ENCODE data around the gene MSMP. TPM values are rescaled to one million over a fixed set of nuclear protein-coding genes. Genes with fewer than 3 reads are reported as not detected.

MSMP gene
- total RNA-seq, 1 donor from 2014 or later, result not detected

- no peak overlapping the region for H3K4me3 Mint-ChIP-seq (ENCODE audit: unreplicated experiment)
- peaks cover 10% of the 10 kb centered on the region for H3K36me3 Mint-ChIP-seq (ENCODE audit: low read depth, unreplicated experiment)
- H4K20me1 ChIP-seq (ENCODE audit: insufficient read depth, low read length), result peaks cover 62% of the 10 kb centered on the region
- no peak overlapping the region for H2AFZ ChIP-seq (ENCODE audit: low read depth, low read length)
- H3K4me1 ChIP-seq (ENCODE audit: insufficient read depth, low read length), result peaks cover 59% of the 10 kb centered on the region
- peaks cover 14% of the 10 kb centered on the region for H3K4me1 Mint-ChIP-seq (ENCODE audit: low read depth, unreplicated experiment)
- TF ChIP-seq EZH2 (IDR thresholded peaks at IDR 0.05; ENCODE audit: insufficient read depth, low read length) (no peak), CTCF (IDR thresholded peaks at IDR 0.05; ENCODE audit: insufficient read depth, low read depth, low read length) (peak; percentile 70)
- H3K27me3 ChIP-seq (ENCODE audit: insufficient read depth, low read length), result no peaks in the 10 kb centered on the region
- H3K4me3 ChIP-seq (ENCODE audit: insufficient read depth, low read depth, low read length), result peak overlapping the region; percentile 93
- peak overlapping the region; percentile 91 for H3K9ac ChIP-seq (ENCODE audit: low read length)
- FAIRE-seq, result peak; percentile 45
- peak overlapping the region; percentile 99 for H3K4me2 ChIP-seq (ENCODE audit: low read length)
- H3K27me3 Mint-ChIP-seq (ENCODE audit: low read depth, unreplicated experiment), result no peaks in the 10 kb centered on the region
- no peaks in the 10 kb centered on the region for H3K9me3 ChIP-seq (ENCODE audit: insufficient read depth, low read depth, low read length)
- H3K36me3 ChIP-seq (ENCODE audit: insufficient read depth, low read length), result peaks cover 13% of the 10 kb centered on the region
- peak; percentile 81 for DNase-seq (ENCODE audit: low read depth)
- peaks cover 93% of the 10 kb centered on the region for H3K79me2 ChIP-seq (ENCODE audit: insufficient read depth, low read length)
- H3K27ac ChIP-seq (ENCODE audit: low read depth, low read length), result peak overlapping the region; percentile 92
- no peak overlapping the region for H3K27ac Mint-ChIP-seq (ENCODE audit: unreplicated experiment)
- no peaks in the 10 kb centered on the region for H3K9me3 Mint-ChIP-seq (ENCODE audit: unreplicated experiment)
Observed at GRCh38 chr9:35729700-35730485, 24.2 kb downstream of the MSMP start.

GRCh38 chr9:35729101-35729500, 25.0 kb downstream of the MSMP start:
- Mint-ChIP-seq H3K27ac (ENCODE audit: unreplicated experiment) (no peak overlapping the region), H3K9me3 (ENCODE audit: unreplicated experiment) (no peaks in the 10 kb centered on the region), H3K36me3 (ENCODE audit: low read depth, unreplicated experiment) (peaks cover 18% of the 10 kb centered on the region), H3K4me1 (ENCODE audit: low read depth, unreplicated experiment) (peaks cover 9% of the 10 kb centered on the region), H3K27me3 (ENCODE audit: low read depth, unreplicated experiment) (no peaks in the 10 kb centered on the region), H3K4me3 (ENCODE audit: unreplicated experiment) (no peak overlapping the region)
- FAIRE-seq (no peak), DNase-seq (ENCODE audit: low read depth) (no peak)
- peaks cover 93% of the 10 kb centered on the region for H3K79me2 ChIP-seq (ENCODE audit: insufficient read depth, low read length)
- H3K9me3 ChIP-seq (ENCODE audit: insufficient read depth, low read depth, low read length), result no peaks in the 10 kb centered on the region
- peak overlapping the region; percentile 93 for H3K4me3 ChIP-seq (ENCODE audit: insufficient read depth, low read depth, low read length)
- H4K20me1 ChIP-seq (ENCODE audit: insufficient read depth, low read length), result peaks cover 63% of the 10 kb centered on the region
- peak overlapping the region; percentile 92 for H3K27ac ChIP-seq (ENCODE audit: low read depth, low read length)
- no peaks in the 10 kb centered on the region for H3K27me3 ChIP-seq (ENCODE audit: insufficient read depth, low read length)
- peak overlapping the region; percentile 99 for H3K4me2 ChIP-seq (ENCODE audit: low read length)
- H3K4me1 ChIP-seq (ENCODE audit: insufficient read depth, low read length), result peaks cover 55% of the 10 kb centered on the region
- peaks cover 19% of the 10 kb centered on the region for H3K36me3 ChIP-seq (ENCODE audit: insufficient read depth, low read length)
- peak overlapping the region; percentile 91 for H3K9ac ChIP-seq (ENCODE audit: low read length)
- H2AFZ ChIP-seq (ENCODE audit: low read depth, low read length), result no peak overlapping the region
- TF ChIP-seq CTCF (IDR thresholded peaks at IDR 0.05; ENCODE audit: insufficient read depth, low read depth, low read length), result no peak
- no peak for TF ChIP-seq EZH2 (IDR thresholded peaks at IDR 0.05; ENCODE audit: insufficient read depth, low read length)

Data from astrocyte (in vitro differentiated cells and primary cell).